ENCODE measurements around the gene ATG12.

- TF ChIP-seq CTCF (conservative IDR thresholded peaks at IDR 0.05 in 1 of 2, IDR thresholded peaks at IDR 0.05 in 1 of 2; ENCODE audit: extremely low read depth in 1 of 2, insufficient read depth in 1 of 2, low read depth in 1 of 2, low read length in 2 of 2), result no peak
- no peak for TF ChIP-seq EZH2 (IDR thresholded peaks at IDR 0.05; ENCODE audit: borderline replicate concordance, low read length)
Measured at GRCh38 chr5:115778417-115778816, 62.9 kb downstream of the ATG12 start.

All from mammary epithelial cell (primary cell).